Neural progenitor cell (in vitro differentiated cells): ENCODE data around the gene ZNF397. TPM values are rescaled to one million over a fixed set of nuclear protein-coding genes. Genes with fewer than 3 reads are reported as not detected.

ENCODE experiments used
- DNase-seq: peaks from one replicate; pipeline ENCODE4 v3.0.0-alpha.2; 2016; ENCODE audit warnings: low spot score
- H2AFZ ChIP-seq: fragments of 200-600 bp; sonication (generic); replicated peaks from 2 replicates; pipeline ENCODE4 v1.6.1; 2016; ENCODE audit warnings: antibody characterized with exemption
- H3F3A ChIP-seq: fragments of 200-600 bp; sonication (generic); 2 replicates; pipeline ENCODE4 v1.6.1; 2016; ENCODE audit warnings: antibody characterized with exemption, low read depth
- H3K27ac ChIP-seq: fragments of 200-600 bp; sonication (generic); 2 replicates; pipeline ENCODE4 v1.5.1; 2016; ENCODE audit warnings: mild to moderate bottlenecking
- H3K27me3 ChIP-seq: fragments of 200-600 bp; sonication (generic); 2 replicates; pipeline ENCODE4 v1.6.1; 2016; ENCODE audit warnings: mild to moderate bottlenecking, moderate library complexity
- H3K36me3 ChIP-seq: fragments of 200-600 bp; sonication (generic); 2 replicates; pipeline ENCODE4 v1.5.1; 2016
- H3K4me1 ChIP-seq: fragments of 200-600 bp; sonication (generic); 2 replicates; pipeline ENCODE4 v1.6.1; 2016; ENCODE audit warnings: mixed run types
- H3K4me2 ChIP-seq: fragments of 200-600 bp; sonication (generic); 2 replicates; pipeline ENCODE4 v1.6.1; 2016
- H3K4me3 ChIP-seq: fragments of 200-600 bp; sonication (generic); 2 replicates; pipeline ENCODE4 v1.5.1; 2016
- H3K79me2 ChIP-seq: fragments of 200-600 bp; sonication (generic); 2 replicates; pipeline ENCODE4 v1.6.1; 2016; ENCODE audit warnings: low read depth
- H3K9ac ChIP-seq: fragments of 200-600 bp; sonication (generic); 2 replicates; pipeline ENCODE4 v1.6.1; 2016
- H3K9me3 ChIP-seq: fragments of 200-600 bp; sonication (generic); 2 replicates; pipeline ENCODE4 v1.5.1; 2016; ENCODE audit warnings: low read depth
- H4K20me1 ChIP-seq: fragments of 200-600 bp; sonication (generic); 2 replicates; pipeline ENCODE4 v1.6.1; 2016; ENCODE audit warnings: low read depth
- H3K27ac Mint-ChIP-seq: 3 replicates; pipeline ENCODE4 v1.8.0; 2021; ENCODE audit warnings: mixed read lengths
- H3K27me3 Mint-ChIP-seq: 2 replicates; pipeline ENCODE4 v1.8.0; 2022; ENCODE audit warnings: low read depth, mild to moderate bottlenecking, inconsistent platforms, moderate library complexity, mixed read lengths; ENCODE audit not compliant: insufficient read depth
- H3K36me3 Mint-ChIP-seq: 3 replicates; pipeline ENCODE4 v1.8.0; 2021; ENCODE audit warnings: mixed read lengths
- H3K4me1 Mint-ChIP-seq: 3 replicates; pipeline ENCODE4 v1.8.0; 2021; ENCODE audit warnings: mixed read lengths
- H3K4me3 Mint-ChIP-seq: 3 replicates; pipeline ENCODE4 v1.8.0; 2021; ENCODE audit warnings: mild to moderate bottlenecking, moderate library complexity, mixed read lengths
- H3K9me3 Mint-ChIP-seq: 3 replicates; pipeline ENCODE4 v1.8.0; 2020; ENCODE audit warnings: mixed read lengths
- CTCF ChIP-seq: fragments of 200-600 bp; sonication (generic); IDR thresholded peaks from 2 replicates; pipeline ENCODE4 v1.5.1; 2017; ENCODE audit warnings: antibody characterized with exemption, mild to moderate bottlenecking
- EZH2 ChIP-seq: fragments of 200-600 bp; sonication (generic); IDR thresholded peaks from 2 replicates; pipeline ENCODE4 v1.6.1; 2017; ENCODE audit warnings: antibody characterized with exemption, mild to moderate bottlenecking, moderate library complexity
- EZH2phosphoT487 ChIP-seq: fragments of 200-600 bp; sonication (generic); IDR thresholded peaks from 2 replicates; pipeline ENCODE4 v1.6.1; 2017; ENCODE audit warnings: antibody characterized with exemption
- total RNA-seq: library from RNA; depleted of rRNA; stranded (reverse); fragments of >200 nt; gene quantifications from 2 replicates; pipeline ENCODE4 v1.2.3, GENCODE V29; 2015; ENCODE audit warnings: low replicate concordance

The ZNF397 gene
- total RNA-seq, 1 donor from 2014 or later, result 93.0 TPM

GRCh38 chr18:35244671-35245070 is 3.8 kb downstream of the ZNF397 start:
- H3K27ac Mint-ChIP-seq, result no peak overlapping the region
- Histone ChIP-seq H3K79me2 (peaks cover 38% of the 10 kb centered on the region), H3K36me3 (peaks cover 49% of the 10 kb centered on the region), H2AFZ (no peak overlapping the region), H3K4me2 (no peak overlapping the region), H3K27ac (no peak overlapping the region), H4K20me1 (no peaks in the 10 kb centered on the region), H3F3A (peaks cover 46% of the 10 kb centered on the region), H3K27me3 (no peaks in the 10 kb centered on the region), H3K4me1 (peaks cover 15% of the 10 kb centered on the region), H3K9me3 (no peaks in the 10 kb centered on the region), H3K9ac (no peak overlapping the region), H3K4me3 (no peak overlapping the region)
- peaks cover 8% of the 10 kb centered on the region for H3K4me1 Mint-ChIP-seq
- no peak for DNase-seq
- TF ChIP-seq CTCF (no peak), EZH2phosphoT487 (no peak), EZH2 (no peak)
- H3K36me3 Mint-ChIP-seq, result peaks cover 68% of the 10 kb centered on the region
- peaks cover 15% of the 10 kb centered on the region for H3K9me3 Mint-ChIP-seq
- no peak overlapping the region for H3K4me3 Mint-ChIP-seq
- H3K27me3 Mint-ChIP-seq, result peaks cover 2% of the 10 kb centered on the region

- Mint-ChIP-seq H3K4me3 (no peak overlapping the region), H3K4me1 (peaks cover 8% of the 10 kb centered on the region), H3K36me3 (peaks cover 80% of the 10 kb centered on the region), H3K27ac (no peak overlapping the region), H3K27me3 (no peaks in the 10 kb centered on the region), H3K9me3 (peaks cover 18% of the 10 kb centered on the region)
- no peak for TF ChIP-seq CTCF
- TF ChIP-seq EZH2phosphoT487, result no peak
- no peak for TF ChIP-seq EZH2
- Histone ChIP-seq H2AFZ (no peak overlapping the region), H3K27me3 (no peaks in the 10 kb centered on the region), H3K36me3 (peaks cover 49% of the 10 kb centered on the region), H3K4me1 (peaks cover 10% of the 10 kb centered on the region), H3K9me3 (no peaks in the 10 kb centered on the region), H4K20me1 (no peaks in the 10 kb centered on the region), H3F3A (peaks cover 46% of the 10 kb centered on the region), H3K27ac (no peak overlapping the region), H3K4me3 (no peak overlapping the region), H3K4me2 (no peak overlapping the region), H3K79me2 (peaks cover 38% of the 10 kb centered on the region), H3K9ac (no peak overlapping the region)
- no peak for DNase-seq
Observed at GRCh38 chr18:35245719-35246317, 5.0 kb downstream of the ZNF397 start.

- Histone ChIP-seq H3K4me2 (no peak overlapping the region), H3K4me1 (peaks cover 10% of the 10 kb centered on the region), H4K20me1 (no peaks in the 10 kb centered on the region), H3K4me3 (no peak overlapping the region), H3K9me3 (no peaks in the 10 kb centered on the region), H3K27ac (no peak overlapping the region), H3K27me3 (no peaks in the 10 kb centered on the region), H2AFZ (no peak overlapping the region), H3K36me3 (peaks cover 49% of the 10 kb centered on the region), H3K79me2 (peaks cover 29% of the 10 kb centered on the region), H3K9ac (no peak overlapping the region), H3F3A (peaks cover 41% of the 10 kb centered on the region)
- Mint-ChIP-seq H3K9me3 (peaks cover 18% of the 10 kb centered on the region), H3K27ac (no peak overlapping the region), H3K27me3 (no peaks in the 10 kb centered on the region), H3K36me3 (peaks cover 89% of the 10 kb centered on the region), H3K4me3 (no peak overlapping the region), H3K4me1 (peaks cover 8% of the 10 kb centered on the region)
- DNase-seq, result no peak
- no peak for TF ChIP-seq EZH2
- no peak for TF ChIP-seq CTCF
- TF ChIP-seq EZH2phosphoT487, result no peak
Observed at GRCh38 chr18:35246831-35247230, 6.0 kb downstream of the ZNF397 start.
